Measurements from ENCODE around the gene ACD. TPM values are rescaled to one million over a fixed set of nuclear protein-coding genes. Genes with fewer than 3 reads are reported as not detected.

The ACD gene
- total RNA-seq, 1 donor from 2014 or later = 31.6 TPM

- no peaks in the 10 kb centered on the region for H3K36me3 Mint-ChIP-seq
- H3K4me3 Mint-ChIP-seq = no peak overlapping the region
- no peaks in the 10 kb centered on the region for H3K4me1 Mint-ChIP-seq (ENCODE audit: unreplicated experiment)
- H3K27ac Mint-ChIP-seq = no peak overlapping the region
- peaks cover 49% of the 10 kb centered on the region for H3K27me3 Mint-ChIP-seq
- DNase-seq (ENCODE audit: extremely low spot score, unreplicated experiment) = no peak
- no peak for TF ChIP-seq CTCF (conservative IDR thresholded peaks at IDR 0.05)
- no peaks in the 10 kb centered on the region for H3K9me3 Mint-ChIP-seq
Measured at GRCh38 chr16:67648088-67648763, 11.8 kb downstream of the ACD start.

GRCh38 chr16:67647681-67648080, 12.4 kb downstream of the ACD start:
- no peak overlapping the region for H3K27ac Mint-ChIP-seq
- no peaks in the 10 kb centered on the region for H3K9me3 Mint-ChIP-seq
- no peak for DNase-seq (ENCODE audit: extremely low spot score, unreplicated experiment)
- no peak overlapping the region for H3K4me3 Mint-ChIP-seq
- H3K27me3 Mint-ChIP-seq = peaks cover 49% of the 10 kb centered on the region
- H3K36me3 Mint-ChIP-seq = no peaks in the 10 kb centered on the region
- no peak for TF ChIP-seq CTCF (conservative IDR thresholded peaks at IDR 0.05)
- H3K4me1 Mint-ChIP-seq (ENCODE audit: unreplicated experiment) = no peaks in the 10 kb centered on the region

- no peaks in the 10 kb centered on the region for H3K4me1 Mint-ChIP-seq (ENCODE audit: unreplicated experiment)
- no peak overlapping the region for H3K27ac Mint-ChIP-seq
- H3K9me3 Mint-ChIP-seq = no peaks in the 10 kb centered on the region
- DNase-seq (ENCODE audit: extremely low spot score, unreplicated experiment) = no peak
- H3K27me3 Mint-ChIP-seq = peaks cover 47% of the 10 kb centered on the region
- H3K4me3 Mint-ChIP-seq = no peak overlapping the region
- no peaks in the 10 kb centered on the region for H3K36me3 Mint-ChIP-seq
- no peak for TF ChIP-seq CTCF (conservative IDR thresholded peaks at IDR 0.05)
Measured at GRCh38 chr16:67647111-67647651, 12.9 kb downstream of the ACD start.

- DNase-seq (ENCODE audit: extremely low spot score, unreplicated experiment) = no peak
- H3K4me3 Mint-ChIP-seq = no peak overlapping the region
- TF ChIP-seq CTCF (conservative IDR thresholded peaks at IDR 0.05) = no peak
- no peaks in the 10 kb centered on the region for H3K36me3 Mint-ChIP-seq
- H3K27ac Mint-ChIP-seq = no peak overlapping the region
- H3K4me1 Mint-ChIP-seq (ENCODE audit: unreplicated experiment) = no peaks in the 10 kb centered on the region
- peaks cover 30% of the 10 kb centered on the region for H3K27me3 Mint-ChIP-seq
- H3K9me3 Mint-ChIP-seq = no peaks in the 10 kb centered on the region
Measured at GRCh38 chr16:67645397-67646121, 14.5 kb downstream of the ACD start.

GRCh38 chr16:67644038-67644437, 16.0 kb downstream of the ACD start:
- Mint-ChIP-seq H3K36me3 (peaks cover 7% of the 10 kb centered on the region), H3K4me3 (no peak overlapping the region), H3K4me1 (ENCODE audit: unreplicated experiment) (no peaks in the 10 kb centered on the region), H3K27me3 (peaks cover 23% of the 10 kb centered on the region), H3K9me3 (no peaks in the 10 kb centered on the region), H3K27ac (no peak overlapping the region)
- no peak for TF ChIP-seq CTCF (conservative IDR thresholded peaks at IDR 0.05)
- no peak for DNase-seq (ENCODE audit: extremely low spot score, unreplicated experiment)
